Measurements from ENCODE around the gene C10orf71.

DNA sequence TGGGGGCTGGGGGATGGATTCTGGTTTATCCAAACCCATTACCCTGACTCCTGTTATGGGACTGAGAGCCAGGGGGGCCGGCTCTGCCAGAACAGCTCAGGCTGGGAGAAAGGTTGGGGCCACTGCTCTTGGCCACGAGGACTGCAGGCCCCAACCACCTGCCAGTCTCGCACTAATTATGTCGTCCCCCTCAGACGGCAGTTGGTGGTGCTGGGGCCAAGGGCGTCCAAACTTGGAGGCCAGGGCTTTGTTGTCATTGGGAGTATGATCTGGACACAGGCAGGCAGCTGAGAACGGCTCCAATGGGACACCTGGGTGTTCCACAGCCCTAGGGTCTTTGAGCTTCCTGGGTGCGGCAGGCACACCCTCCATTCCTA lies 62.2 kb downstream of the C10orf71 start:
- TF ChIP-seq, protein P1, sequence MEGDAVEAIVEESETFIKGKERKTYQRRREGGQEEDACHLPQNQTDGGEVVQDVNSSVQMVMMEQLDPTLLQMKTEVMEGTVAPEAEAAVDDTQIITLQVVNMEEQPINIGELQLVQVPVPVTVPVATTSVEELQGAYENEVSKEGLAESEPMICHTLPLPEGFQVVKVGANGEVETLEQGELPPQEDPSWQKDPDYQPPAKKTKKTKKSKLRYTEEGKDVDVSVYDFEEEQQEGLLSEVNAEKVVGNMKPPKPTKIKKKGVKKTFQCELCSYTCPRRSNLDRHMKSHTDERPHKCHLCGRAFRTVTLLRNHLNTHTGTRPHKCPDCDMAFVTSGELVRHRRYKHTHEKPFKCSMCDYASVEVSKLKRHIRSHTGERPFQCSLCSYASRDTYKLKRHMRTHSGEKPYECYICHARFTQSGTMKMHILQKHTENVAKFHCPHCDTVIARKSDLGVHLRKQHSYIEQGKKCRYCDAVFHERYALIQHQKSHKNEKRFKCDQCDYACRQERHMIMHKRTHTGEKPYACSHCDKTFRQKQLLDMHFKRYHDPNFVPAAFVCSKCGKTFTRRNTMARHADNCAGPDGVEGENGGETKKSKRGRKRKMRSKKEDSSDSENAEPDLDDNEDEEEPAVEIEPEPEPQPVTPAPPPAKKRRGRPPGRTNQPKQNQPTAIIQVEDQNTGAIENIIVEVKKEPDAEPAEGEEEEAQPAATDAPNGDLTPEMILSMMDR (IDR thresholded peaks at IDR 0.05; ENCODE audit: low read depth, low read length, poor library complexity, severe bottlenecking) = no peak
- no peak for TF ChIP-seq EZH2phosphoT487 (IDR thresholded peaks at IDR 0.05; ENCODE audit: borderline replicate concordance, low read length)

All from DOHH2 (cell line).